HG03135 (cell line): ENCODE results near the gene TSR3.

Experiments
- ATAC-seq: cut with Tn5 transposase; IDR thresholded peaks from one replicate; pipeline ENCODE4 v1.9.1; 2021; ENCODE audit warnings: mild to moderate bottlenecking, moderate library complexity; ENCODE audit not compliant: unreplicated experiment

Gene TSR3

DNA sequence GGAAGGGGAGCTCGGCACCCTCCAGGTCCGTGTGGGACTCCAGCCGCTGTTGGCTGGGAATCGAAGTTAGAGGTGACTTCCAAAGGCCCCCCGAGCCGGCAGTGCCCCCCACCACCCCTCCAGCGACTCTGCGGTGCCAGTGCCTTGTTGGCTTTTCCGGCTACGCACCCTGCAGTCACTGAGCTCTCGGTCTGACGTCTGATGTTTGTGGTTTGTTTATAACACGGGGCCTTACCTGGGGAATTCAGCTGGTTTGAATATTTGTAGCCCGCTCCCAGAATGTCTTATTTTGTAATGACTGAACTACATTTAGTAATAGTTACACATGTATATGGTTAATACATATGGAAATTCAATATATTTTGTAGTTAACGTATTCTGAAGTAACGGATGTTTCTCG is 25.3 kb downstream of the TSR3 start:
- ATAC-seq, result no peak

GRCh38 chr16:1325673-1326371 is 25.9 kb downstream of the TSR3 start:
- no peak for ATAC-seq

- ATAC-seq, result no peak
Observed at GRCh38 chr16:1325261-1325660, 26.4 kb downstream of the TSR3 start.

GRCh38 chr16:1324286-1324826 is 27.3 kb downstream of the TSR3 start:
- no peak for ATAC-seq

- ATAC-seq, result no peak
Observed at GRCh38 chr16:1323296-1324239, 28.1 kb downstream of the TSR3 start.

DNA sequence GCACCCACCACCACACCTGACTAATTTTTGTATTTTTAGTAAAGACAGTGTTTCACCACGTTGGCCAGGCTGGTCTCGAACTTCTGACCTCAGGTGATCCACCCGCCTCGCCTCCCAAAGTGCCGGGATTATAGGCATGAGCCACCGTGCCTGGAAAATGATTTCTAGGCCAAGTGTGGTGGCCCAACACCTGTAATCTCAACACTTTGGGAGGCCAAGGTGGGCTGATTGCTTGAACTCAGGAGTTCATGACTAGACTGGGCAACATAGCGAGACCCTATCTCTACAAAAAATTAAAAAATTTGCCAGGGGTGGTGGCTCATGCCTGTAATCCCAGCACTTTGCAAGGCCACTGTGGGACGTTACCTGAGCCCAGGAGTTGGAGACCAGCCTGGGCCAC is 29.3 kb downstream of the TSR3 start:
- no peak for ATAC-seq

DNA sequence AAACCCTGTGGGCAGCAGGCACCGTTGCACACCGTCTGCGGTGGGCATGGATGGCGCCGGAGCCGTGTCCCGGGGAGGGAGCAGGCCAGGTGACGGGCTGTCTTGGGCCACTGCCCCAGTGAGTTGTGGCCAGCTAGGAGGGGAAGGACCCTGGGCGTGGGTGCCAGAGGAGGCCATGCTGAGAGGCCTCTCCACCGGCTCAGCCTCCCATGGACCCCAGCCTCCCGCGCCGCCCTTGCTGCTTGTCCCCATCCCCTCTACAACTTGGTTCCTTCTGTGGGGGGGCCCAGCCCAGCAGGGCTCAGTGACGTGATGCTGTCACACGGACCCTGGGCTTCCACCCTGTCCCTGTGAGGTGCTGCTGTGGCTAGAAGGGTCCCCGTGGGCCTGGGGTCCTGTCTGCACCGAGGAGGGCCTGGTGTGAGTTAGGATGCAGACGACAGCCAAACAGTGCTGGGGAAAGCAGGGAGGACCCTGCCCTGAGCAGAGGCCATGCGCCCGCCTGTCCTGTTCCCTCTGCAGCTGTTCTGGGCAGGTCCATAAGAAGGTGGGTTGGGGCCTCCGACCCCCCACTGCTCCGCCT is 30.9 kb downstream of the TSR3 start:
- ATAC-seq, result no peak

DNA sequence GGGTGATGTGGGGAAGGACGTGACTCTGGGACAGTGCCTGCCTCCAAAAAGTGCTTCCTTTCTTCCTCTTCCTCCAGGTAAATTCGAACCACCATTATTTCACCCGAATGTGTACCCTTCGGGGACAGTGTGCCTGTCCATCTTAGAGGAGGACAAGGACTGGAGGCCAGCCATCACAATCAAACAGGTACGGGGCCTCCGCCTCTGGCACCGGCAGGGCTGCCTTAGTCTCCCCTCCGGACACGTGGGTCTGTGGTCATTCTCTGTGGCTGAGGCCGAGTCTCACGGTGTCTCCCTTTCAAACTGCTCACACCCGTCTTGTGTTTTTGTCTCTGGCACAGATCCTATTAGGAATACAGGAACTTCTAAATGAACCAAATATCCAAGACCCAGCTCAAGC is 31.6 kb downstream of the TSR3 start:
- ATAC-seq, result no peak

DNA sequence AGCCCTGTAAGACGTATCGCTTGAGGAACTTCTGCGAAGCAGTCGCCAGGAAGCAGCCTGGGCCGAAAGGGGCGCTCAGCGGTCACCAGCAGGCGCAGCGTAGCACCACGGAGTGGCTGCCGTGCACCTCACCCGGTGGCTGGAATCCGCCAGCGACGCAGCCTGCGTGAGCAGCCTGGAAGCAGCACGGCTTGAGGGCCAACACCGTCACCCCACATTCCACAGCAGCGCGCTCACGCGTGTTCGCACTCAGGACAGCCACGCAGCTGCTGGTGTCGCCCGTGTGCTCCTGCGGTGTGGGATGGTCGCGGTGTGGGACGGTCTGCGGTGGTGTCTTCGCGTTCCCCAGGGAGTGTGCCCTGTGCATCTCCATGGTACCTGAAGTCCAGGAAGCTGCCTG is 32.6 kb downstream of the TSR3 start:
- no peak for ATAC-seq

GRCh38 chr16:1318268-1318545 is 33.5 kb downstream of the TSR3 start:
- ATAC-seq, result no peak

DNA sequence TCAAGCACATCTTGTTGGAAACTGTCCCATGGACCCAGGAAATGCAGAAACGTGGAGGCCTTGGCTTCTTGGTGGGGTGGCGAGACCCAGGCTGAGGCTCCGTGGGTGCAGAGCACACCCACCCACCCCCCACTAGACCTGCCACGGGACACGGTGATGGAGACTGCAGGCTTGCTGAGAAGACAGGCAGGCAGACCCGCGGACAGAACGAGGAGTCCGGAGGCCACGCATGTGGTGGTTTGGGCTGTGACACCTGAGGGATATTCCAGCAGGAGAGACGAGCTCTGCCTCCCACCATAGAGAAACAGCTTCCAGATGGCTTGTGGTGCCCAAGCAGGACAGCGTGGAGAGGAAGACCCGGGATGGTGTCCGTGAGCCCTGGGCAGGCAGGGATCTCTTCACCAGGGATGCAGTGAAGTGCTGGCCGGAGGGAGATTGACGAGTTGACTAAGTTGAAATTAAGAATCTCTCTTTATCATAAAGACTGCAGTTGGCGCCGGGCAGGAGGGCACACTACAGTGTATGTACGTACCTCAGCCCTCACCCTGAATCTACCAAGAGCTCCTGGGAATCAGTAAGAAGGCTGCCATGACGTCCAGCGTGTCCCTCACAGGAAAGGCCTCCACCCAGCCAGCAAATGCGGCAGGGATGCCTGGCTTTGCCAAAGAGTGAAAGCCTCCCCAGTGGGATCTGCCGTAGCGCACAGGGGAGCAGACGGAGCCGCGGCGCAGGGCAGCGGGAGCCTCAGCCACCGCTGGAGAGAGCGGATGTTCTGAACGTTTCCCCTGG is 34.0 kb downstream of the TSR3 start:
- no peak for ATAC-seq

GRCh38 chr16:1316033-1316405 is 35.7 kb downstream of the TSR3 start:
- ATAC-seq, result no peak

- no peak for ATAC-seq
Observed at GRCh38 chr16:1315081-1316032, 36.3 kb downstream of the TSR3 start.

DNA sequence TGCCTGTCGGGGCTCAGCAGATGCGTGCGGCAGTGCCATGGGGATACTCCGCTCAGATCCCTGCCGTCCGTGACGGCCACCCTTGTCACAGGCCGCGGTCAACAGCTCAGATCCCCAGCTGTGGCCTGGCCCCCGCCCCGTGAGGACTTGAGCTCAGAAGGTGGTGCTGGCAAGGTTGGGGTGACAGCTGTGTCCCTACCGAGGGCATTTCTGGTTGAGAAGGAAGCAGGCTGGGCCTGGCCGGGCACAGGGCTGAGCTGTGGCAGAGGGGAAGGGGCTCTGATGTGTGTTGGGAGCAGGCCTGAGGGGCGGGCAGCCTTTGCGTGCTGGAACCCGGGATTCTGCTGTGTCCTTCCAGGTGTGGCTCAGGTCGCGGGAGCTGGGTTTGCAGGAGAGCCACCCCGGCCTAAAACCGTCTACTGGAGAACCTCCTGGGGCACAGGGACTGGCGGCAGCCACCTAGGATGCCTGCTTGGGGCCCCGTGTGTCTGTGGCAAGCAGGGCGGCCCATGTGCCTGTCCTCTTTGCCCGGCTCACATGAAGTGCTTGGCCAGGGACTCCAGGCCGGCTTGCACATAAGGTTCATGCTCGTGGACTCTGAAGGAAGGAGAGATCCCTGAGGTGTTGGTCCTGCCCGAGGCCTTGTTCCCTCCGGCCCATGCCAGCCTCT is 37.1 kb downstream of the TSR3 start:
- ATAC-seq, result no peak

DNA sequence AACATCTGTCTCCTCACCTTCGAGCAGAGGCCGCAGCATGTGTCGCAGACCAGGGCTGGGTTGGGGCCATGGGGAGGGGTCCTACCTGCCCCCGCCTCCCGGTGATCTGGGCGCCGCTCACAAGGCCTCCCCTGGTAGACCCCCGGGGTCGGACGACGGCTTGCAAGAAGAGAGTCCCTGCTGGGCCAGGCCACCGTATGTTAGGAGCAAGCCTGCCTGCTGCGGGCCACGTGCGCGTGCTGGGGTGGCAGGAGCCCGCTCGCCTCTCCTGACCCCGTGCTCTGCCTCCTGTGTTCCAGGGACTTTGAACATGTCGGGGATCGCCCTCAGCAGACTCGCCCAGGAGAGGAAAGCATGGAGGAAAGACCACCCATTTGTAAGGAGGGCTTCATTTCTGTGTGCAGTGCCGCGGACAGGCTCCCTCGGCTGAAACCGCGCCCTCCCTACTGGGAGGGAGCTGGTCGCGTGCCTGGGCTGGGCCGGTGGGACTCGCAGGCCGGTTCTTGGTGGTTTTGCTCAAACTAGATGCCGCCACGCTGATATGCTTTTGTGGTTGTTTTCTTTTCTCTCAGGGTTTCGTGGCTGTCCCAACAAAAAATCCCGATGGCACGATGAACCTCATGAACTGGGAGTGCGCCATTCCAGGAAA is 37.8 kb downstream of the TSR3 start:
- no peak for ATAC-seq

- ATAC-seq, result no peak
Observed at GRCh38 chr16:1312903-1313302, 38.8 kb downstream of the TSR3 start.

- no peak for ATAC-seq
Observed at GRCh38 chr16:1312467-1312816, 39.2 kb downstream of the TSR3 start.

- no peak for ATAC-seq
Observed at GRCh38 chr16:1311738-1312466, 39.8 kb downstream of the TSR3 start.
